Mucosa of rectum (tissue), 2 donors: ENCODE measurements around the gene STARD13.

Source experiments
- H3K27ac ChIP-seq, 2 donors: one replicate each; pipeline ENCODE4 v1.7.0; 2013; ENCODE audit warnings: inconsistent platforms in 2 of 2, low read depth in 2 of 2, low read length in 2 of 2
- H3K27me3 ChIP-seq, 2 donors: one replicate each; pipeline ENCODE4 v1.7.0; 2013; ENCODE audit warnings: low read length in 2 of 2; ENCODE audit not compliant: control insufficient read depth in 2 of 2, insufficient read depth in 2 of 2
- H3K36me3 ChIP-seq, 2 donors: one replicate each; pipeline ENCODE4 v1.7.0; 2013; ENCODE audit warnings: low read length in 2 of 2; ENCODE audit not compliant: control insufficient read depth in 2 of 2, insufficient read depth in 2 of 2
- H3K4me1 ChIP-seq, 2 donors: one replicate each; pipeline ENCODE4 v1.7.0; 2013; ENCODE audit warnings: low read length in 2 of 2, mild to moderate bottlenecking in 1 of 2; ENCODE audit not compliant: control insufficient read depth in 2 of 2, insufficient read depth in 2 of 2
- H3K4me3 ChIP-seq, 2 donors: one replicate each; pipeline ENCODE4 v1.7.0; 2013; ENCODE audit warnings: low read length in 2 of 2
- H3K9ac ChIP-seq, 2 donors: one replicate each; pipeline ENCODE4 v1.7.0; 2013; ENCODE audit warnings: low read length in 2 of 2, low read depth in 1 of 2, mild to moderate bottlenecking in 1 of 2
- H3K9me3 ChIP-seq, 2 donors: one replicate each; pipeline ENCODE4 v1.7.0; 2013; ENCODE audit warnings: low read length in 2 of 2; ENCODE audit not compliant: control insufficient read depth in 2 of 2
- donor health status: healthy.
- donor health status: Normal muscosa, but diverticular disease.

The STARD13 gene

DNA sequence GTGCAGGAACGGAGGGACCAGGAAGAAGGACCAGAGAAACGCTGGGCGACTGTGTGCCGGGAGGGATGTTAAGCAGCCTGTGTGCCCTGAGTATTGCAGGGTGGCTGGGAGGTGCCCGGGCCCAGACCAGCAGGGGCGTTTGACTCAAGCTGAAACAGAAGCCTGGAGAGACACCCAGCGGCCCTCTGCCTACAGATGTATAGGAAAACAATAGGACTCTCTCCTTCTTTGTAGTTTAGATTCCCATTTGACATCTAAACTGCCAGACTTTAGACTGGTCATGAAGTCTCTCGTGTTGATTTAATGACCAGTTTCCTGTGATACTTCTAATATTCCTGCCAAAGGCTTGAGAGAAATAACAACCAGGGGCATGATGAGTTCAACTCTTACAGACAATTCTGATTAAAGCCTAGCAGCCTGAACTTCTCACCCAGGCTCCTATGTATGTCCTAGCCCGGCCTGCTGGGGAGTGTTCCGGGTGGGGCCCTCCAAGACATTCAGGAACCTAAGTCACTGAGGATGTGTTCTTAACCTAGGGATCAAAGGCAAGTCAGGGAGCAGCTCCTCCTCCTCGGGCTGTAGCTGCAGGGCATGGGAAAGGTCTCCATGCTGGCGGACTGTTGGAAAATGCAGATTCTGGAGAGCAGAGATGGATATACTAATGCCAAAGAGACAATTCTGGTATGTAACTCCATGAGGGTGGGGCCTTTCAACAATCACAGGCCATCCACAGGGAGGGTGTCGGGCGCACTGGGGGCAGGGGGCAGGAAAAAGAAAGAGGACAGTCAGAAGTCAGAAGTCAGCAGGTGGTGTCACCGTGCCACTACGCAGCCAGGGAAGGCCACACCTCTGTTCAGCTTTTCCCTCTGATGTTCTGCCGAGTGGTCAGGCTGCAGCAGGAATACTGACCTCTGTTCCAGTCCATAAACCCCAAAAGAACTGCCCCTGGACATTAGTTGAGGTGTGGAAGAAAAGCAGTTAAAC is 131.8 kb downstream of the STARD13 start:
- Histone ChIP-seq H3K27ac (no peak overlapping the region), H3K4me1 (peaks cover 0 to 5% of the 10 kb centered on the region in 2 donors), H3K9me3 (no peaks in the 10 kb centered on the region), H3K27me3 (no peaks in the 10 kb centered on the region), H3K9ac (no peak overlapping the region), H3K36me3 (peaks cover 0 to 8% of the 10 kb centered on the region in 2 donors), H3K4me3 (no peak overlapping the region)

DNA sequence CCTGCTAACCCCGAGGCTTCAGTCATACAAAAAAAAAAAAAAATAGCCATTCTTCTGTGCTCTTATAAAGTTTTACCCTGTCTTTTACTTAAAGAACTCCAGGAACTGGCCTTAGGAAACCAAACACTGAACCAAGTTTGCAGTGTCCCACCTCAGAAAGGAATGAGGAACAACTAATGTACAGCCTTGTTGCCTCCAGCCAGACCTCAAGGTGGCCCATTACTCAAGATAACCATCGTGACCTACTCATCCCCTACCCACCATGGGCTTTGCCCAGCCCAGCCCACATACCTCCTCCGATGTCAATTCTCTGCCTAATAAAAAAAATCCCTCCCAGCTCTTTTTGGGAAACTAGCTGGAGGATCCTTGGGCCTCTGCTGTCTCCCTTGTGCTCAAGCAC is 133.2 kb downstream of the STARD13 start:
- no peak overlapping the region for H3K27ac ChIP-seq

DNA sequence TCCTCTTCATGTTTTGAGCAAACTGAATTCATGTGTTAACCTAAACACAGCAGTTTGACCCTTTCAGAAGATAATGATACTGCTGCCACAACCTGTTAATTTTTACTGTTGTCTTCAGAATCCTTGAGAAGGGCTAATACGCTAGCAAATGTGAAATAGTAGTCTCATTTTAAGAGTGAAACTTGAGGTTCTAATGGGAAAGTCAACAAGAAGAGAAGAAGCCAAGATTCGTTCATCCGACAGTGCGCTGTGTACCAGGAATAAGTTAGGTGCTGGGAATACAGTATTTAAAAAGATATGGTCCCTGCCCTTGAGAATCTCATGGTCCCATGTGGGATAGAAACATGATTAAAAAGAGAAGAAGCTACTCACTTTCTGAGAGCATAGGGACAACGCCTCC is 134.9 kb downstream of the STARD13 start:
- H3K27me3 ChIP-seq: no peaks in the 10 kb centered on the region
- peaks cover 0 to 5% of the 10 kb centered on the region in 2 donors for H3K4me1 ChIP-seq
- no peak overlapping the region for H3K9ac ChIP-seq
- peaks cover 0 to 2% of the 10 kb centered on the region in 2 donors for H3K36me3 ChIP-seq
- no peak overlapping the region for H3K27ac ChIP-seq
- no peak overlapping the region for H3K4me3 ChIP-seq
- H3K9me3 ChIP-seq: no peaks in the 10 kb centered on the region

More for the DNA sequence above, 133.2 kb downstream of the STARD13 start:
- Histone ChIP-seq H3K9me3 (no peaks in the 10 kb centered on the region), H3K4me1 (peaks cover 0 to 5% of the 10 kb centered on the region in 2 donors), H3K36me3 (peaks cover 0 to 2% of the 10 kb centered on the region in 2 donors), H3K4me3 (no peak overlapping the region), H3K9ac (no peak overlapping the region), H3K27me3 (no peaks in the 10 kb centered on the region)

DNA sequence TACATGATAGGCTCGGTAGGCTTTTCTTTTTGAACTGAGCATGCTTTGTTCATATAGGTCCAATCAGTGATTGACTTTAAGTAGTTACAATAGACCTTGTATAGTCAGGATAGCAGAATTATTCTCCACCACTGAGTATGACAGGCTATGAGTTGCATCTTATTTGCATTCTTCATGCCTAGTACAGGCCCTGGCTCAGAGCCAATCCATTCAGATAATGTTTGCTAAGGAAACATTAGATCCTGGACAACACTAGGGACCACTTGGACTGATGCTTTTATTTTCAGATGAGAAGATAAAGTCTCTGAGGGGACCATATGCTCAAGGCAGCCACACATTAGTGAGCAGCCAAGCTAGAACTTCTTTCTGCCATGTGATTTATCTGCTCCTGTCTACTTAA is 135.4 kb downstream of the STARD13 start:
- Histone ChIP-seq H3K27me3 (no peaks in the 10 kb centered on the region), H3K27ac (no peak overlapping the region), H3K9me3 (no peaks in the 10 kb centered on the region), H3K4me1 (peaks cover 0 to 5% of the 10 kb centered on the region in 2 donors), H3K9ac (no peak overlapping the region), H3K4me3 (no peak overlapping the region), H3K36me3 (peaks cover 0 to 2% of the 10 kb centered on the region in 2 donors)

DNA sequence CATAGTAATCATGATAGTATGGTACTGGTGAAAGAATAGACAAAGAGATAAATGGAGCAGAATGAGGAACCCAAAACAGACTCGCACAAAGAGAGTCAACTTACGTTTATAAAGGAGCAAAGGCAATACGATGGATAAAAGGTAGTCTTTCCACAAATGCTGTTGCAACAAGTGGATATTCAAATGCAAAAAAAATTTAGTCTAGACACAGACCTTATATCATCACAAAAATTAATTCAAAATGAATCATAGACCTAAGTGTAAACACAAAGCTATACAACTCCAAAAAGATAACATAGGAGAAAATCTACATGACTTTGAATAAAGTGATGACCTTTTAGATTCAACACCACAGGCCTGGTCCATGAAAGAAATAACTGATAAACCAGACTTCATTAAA is 137.7 kb downstream of the STARD13 start:
- Histone ChIP-seq H3K4me3 (no peak overlapping the region), H3K27me3 (no peaks in the 10 kb centered on the region), H3K9me3 (no peaks in the 10 kb centered on the region), H3K9ac (no peak overlapping the region), H3K36me3 (peaks cover 0 to 2% of the 10 kb centered on the region in 2 donors), H3K27ac (no peak overlapping the region), H3K4me1 (no peaks in the 10 kb centered on the region)

DNA sequence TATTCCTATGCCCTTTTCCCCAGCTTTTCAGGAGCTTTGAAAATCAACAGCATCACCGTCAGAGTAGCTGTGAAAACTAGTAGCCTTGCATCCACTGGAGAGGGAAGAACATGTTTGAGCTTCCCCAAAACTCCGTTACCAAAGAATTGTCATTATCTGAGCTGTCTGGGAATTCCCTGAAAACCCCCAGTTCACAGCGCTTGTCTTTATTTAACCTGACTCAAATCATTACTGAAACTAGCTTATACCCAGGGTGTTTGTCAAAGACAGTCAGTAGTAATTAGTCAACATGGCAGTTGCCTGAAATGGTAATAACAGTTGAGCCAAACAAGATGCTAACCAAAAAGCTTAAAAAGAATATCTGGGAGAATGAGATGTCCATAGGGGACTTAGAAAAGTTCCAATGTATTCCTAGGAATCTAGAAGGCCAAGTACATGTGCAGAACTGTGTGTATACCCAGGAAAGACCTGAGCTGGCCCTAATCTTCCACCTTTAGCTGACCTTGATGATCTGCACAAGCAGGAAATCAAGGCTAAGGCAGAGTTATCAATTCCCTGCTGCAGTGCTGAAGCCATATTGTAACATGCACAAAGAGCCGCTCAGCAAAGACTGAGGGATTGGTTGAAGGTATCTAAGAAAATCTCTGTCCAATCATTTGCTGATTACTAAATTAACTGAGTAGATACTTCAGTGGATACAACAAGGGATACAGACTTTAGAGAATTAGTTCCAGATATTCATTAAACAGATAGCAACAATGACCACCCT is 138.5 kb downstream of the STARD13 start:
- Histone ChIP-seq H3K36me3 (peaks cover 3 to 5% of the 10 kb centered on the region in 2 donors), H3K27ac (no peak overlapping the region), H3K9ac (no peak overlapping the region), H3K9me3 (no peaks in the 10 kb centered on the region), H3K4me3 (no peak overlapping the region), H3K27me3 (no peaks in the 10 kb centered on the region), H3K4me1 (no peaks in the 10 kb centered on the region)

DNA sequence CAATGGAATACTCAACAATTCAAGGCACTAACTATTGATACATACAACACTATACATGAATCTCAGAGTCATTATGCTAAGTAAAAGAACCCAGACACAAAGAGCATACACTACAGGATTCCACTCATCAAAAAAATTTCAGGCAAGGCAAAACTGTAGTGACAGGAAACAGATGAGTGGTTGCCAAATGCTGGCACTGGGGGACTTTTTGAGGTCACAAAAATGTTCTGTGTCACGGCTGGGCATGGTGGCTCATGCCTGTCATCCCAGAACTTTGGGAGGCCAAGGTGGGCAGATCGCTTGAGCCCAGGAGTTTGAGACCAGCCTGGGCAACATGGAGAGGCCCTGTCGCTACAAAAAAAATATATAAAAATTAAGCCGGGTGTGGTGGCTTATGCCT is 139.9 kb downstream of the STARD13 start:
- Histone ChIP-seq H3K27ac (no peak overlapping the region), H3K9me3 (no peaks in the 10 kb centered on the region), H3K4me1 (no peaks in the 10 kb centered on the region), H3K9ac (no peak overlapping the region), H3K27me3 (no peaks in the 10 kb centered on the region), H3K36me3 (peaks cover 3 to 10% of the 10 kb centered on the region in 2 donors), H3K4me3 (no peak overlapping the region)

DNA sequence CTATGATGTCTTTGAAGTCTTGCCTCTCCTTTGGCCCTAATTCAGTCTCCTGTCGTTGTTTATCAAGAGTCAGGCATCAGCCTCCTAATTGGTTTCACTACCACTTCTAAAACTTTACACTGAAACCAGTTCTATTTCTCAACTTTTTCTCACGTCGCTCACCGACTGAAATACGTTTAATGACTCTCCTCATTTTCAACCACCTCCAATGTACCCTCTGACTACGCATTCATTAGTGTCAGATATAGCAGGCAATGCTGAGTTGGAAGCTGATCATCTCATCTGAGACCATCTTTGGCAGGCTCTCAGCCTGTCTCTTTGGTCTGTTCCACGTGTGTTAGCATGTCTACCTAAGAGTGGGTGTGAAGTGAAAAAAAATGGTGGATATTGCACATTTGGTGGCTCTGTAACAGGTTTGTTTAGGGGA is 141.2 kb downstream of the STARD13 start:
- H3K27ac ChIP-seq: no peak overlapping the region

DNA sequence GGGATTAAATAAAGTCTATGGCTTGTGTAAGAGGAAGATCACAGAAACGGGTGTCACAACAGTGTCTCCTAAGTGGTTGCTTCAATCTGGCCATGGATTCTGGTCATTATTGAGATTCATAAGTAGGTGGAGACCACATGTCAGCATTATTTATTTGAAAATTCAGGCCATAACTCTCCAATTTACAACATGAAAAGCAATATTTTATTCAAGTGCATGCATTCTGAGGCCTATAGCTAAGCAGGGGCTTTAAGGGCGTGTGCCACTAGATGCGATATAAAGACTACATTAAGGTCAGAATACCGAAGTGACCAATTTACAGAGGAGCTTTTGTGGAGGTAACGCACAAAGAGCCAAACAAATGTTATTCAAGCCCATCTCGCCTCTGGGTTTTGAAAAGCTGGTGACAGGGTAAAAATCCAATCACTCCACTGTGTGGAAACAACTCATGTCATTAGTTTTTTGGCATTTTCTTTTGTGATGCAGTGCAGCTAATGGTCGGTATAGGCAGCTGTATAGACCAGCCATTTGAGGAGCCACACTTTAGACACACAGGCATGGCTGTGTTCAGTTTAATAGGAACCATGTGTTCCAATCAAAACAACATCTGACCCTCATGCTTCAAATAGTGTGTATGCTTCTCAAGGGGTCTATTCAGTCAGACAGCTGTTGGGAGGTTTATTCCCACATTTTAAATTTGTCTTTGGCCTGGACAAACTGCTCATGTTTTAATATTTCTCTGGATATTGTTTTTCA is 145.6 kb downstream of the STARD13 start:
- H3K9ac ChIP-seq: no peak overlapping the region
- H3K4me1 ChIP-seq: no peaks in the 10 kb centered on the region
- H3K4me3 ChIP-seq: no peak overlapping the region
- peaks cover 8 to 10% of the 10 kb centered on the region in 2 donors for H3K36me3 ChIP-seq
- no peak overlapping the region for H3K27ac ChIP-seq
- no peaks in the 10 kb centered on the region for H3K27me3 ChIP-seq
- H3K9me3 ChIP-seq: no peaks in the 10 kb centered on the region

More for the DNA sequence above, 141.2 kb downstream of the STARD13 start:
- H3K4me1 ChIP-seq: no peaks in the 10 kb centered on the region
- H3K9me3 ChIP-seq: no peaks in the 10 kb centered on the region
- no peak overlapping the region for H3K9ac ChIP-seq
- H3K4me3 ChIP-seq: no peak overlapping the region
- H3K36me3 ChIP-seq: peaks cover 3 to 10% of the 10 kb centered on the region in 2 donors
- no peaks in the 10 kb centered on the region for H3K27me3 ChIP-seq
